ENCODE data around the gene TULP4. TPM values are rescaled to one million over a fixed set of nuclear protein-coding genes. Genes with fewer than 3 reads are reported as not detected.
"Not testable (repeated sequence)": the region's sequence is repeated elsewhere in the genome, so short reads cannot be mapped to it uniquely, and the experiment has no call there.

Gene TULP4
- total RNA-seq, 1 donor from 2014 or later = 171 TPM

DNA sequence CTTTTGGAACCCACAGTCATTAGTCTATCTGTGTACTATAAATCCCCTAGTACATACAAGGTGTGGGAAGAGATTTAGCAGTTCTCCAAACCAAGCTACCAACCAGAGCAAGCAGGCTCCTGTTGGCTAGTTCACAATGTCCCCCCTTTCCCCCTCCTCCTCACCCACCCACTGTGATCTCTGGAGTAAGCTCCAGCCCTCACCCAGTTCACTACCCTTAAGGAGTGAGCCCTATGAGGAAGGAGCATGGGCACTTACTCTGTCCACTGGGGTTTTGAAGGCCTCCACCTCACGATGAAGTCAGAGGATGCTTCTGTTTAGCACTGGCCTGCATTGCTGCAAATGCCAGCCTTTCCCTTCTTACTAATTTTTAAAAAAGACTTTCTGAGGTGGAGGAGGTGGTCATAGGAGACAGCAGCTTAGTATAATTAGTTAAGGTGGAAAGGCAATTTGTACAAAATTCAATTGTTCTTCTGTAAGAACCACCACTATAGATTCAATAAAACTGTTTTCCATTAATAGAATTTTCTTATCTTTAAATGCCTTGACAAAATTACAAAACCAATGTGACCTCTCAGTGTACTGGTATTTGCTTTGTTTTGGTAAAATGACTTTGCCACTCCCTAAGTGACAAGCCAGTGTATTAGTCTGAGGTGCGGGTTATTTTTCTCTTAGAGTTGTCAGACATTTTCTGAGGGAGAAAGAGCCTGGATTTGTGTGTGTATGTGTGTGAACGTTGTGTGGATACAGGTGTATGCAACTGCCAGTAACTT lies 86.2 kb downstream of the TULP4 start:
- peaks cover 18% of the 10 kb centered on the region for H3K36me3 Mint-ChIP-seq (ENCODE audit: insufficient read depth)
- TF ChIP-seq, protein P1, sequence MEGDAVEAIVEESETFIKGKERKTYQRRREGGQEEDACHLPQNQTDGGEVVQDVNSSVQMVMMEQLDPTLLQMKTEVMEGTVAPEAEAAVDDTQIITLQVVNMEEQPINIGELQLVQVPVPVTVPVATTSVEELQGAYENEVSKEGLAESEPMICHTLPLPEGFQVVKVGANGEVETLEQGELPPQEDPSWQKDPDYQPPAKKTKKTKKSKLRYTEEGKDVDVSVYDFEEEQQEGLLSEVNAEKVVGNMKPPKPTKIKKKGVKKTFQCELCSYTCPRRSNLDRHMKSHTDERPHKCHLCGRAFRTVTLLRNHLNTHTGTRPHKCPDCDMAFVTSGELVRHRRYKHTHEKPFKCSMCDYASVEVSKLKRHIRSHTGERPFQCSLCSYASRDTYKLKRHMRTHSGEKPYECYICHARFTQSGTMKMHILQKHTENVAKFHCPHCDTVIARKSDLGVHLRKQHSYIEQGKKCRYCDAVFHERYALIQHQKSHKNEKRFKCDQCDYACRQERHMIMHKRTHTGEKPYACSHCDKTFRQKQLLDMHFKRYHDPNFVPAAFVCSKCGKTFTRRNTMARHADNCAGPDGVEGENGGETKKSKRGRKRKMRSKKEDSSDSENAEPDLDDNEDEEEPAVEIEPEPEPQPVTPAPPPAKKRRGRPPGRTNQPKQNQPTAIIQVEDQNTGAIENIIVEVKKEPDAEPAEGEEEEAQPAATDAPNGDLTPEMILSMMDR (IDR thresholded peaks at IDR 0.05; ENCODE audit: unreplicated experiment) = no peak
- peaks cover 27% of the 10 kb centered on the region for H3K4me1 Mint-ChIP-seq (ENCODE audit: low read depth)
- H3K9me3 Mint-ChIP-seq (ENCODE audit: low read depth) = peaks cover 8% of the 10 kb centered on the region
- no peak for DNase-seq (ENCODE audit: low spot score, unreplicated experiment)
- H3K4me3 Mint-ChIP-seq (ENCODE audit: low read depth) = no peak overlapping the region
- H3K27me3 Mint-ChIP-seq = no peaks in the 10 kb centered on the region
- peak overlapping the region; percentile 47 for H3K27ac Mint-ChIP-seq

DNA sequence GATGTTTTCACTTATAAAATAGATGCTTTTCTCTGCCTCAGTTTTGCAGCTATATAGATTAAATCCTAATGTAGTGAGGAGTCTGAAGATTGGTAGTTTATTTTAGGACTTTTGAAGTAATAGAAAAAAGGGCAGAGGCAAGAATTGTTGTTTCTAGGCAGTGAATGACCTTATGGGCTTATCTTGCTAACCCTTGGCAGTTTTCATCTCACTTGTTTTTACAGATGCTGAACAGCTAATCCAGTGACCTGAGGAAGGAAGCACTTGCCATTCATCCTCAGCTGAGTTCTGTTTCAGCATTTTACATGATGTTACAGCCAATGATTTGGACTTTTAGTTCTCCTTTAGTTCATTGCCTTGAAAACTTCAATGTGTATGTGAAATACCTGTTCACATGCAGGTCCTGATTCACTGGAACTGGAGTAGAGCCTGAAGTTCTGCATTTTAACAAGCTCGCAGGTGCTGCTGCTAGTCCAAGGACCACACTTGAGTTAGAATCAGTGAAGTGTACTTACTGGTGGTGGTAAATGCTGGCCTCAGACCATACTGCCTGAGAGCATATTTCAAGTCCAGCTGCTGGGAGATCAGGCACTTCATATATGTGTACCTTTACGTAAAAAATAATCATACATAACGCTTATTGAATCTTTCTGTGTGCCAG lies 86.9 kb downstream of the TULP4 start:
- Mint-ChIP-seq H3K27ac (peak overlapping the region; percentile 88), H3K4me1 (ENCODE audit: low read depth) (peaks cover 27% of the 10 kb centered on the region)
- no peak for DNase-seq (ENCODE audit: low spot score, unreplicated experiment)

DNA sequence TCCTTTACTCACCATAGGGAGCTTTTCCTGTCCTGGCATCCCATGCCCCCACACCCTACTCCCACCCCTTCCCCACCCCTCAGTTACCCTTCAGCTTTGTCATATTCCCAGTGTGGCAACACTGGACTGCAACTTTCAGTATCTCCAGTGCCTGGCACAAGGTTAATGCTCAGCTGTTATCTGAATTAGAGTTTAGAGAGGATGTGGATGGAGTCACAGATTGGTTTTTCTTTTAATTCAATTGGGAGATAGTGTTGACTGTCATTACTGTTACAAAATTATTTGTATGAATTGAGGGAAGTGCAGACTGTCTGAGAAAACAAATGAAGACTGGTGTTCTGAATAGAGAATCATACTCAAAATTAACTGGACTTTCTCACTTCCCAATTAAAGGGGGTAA lies 89.9 kb downstream of the TULP4 start:
- no peak overlapping the region for H3K4me3 Mint-ChIP-seq (ENCODE audit: low read depth)
- peaks cover 9% of the 10 kb centered on the region for H3K9me3 Mint-ChIP-seq (ENCODE audit: low read depth)
- no peak overlapping the region for H3K27ac Mint-ChIP-seq
- TF ChIP-seq, protein P1 (IDR thresholded peaks at IDR 0.05; ENCODE audit: unreplicated experiment) = no peak
- peaks cover 22% of the 10 kb centered on the region for H3K36me3 Mint-ChIP-seq (ENCODE audit: insufficient read depth)
- peaks cover 25% of the 10 kb centered on the region for H3K4me1 Mint-ChIP-seq (ENCODE audit: low read depth)
- no peaks in the 10 kb centered on the region for H3K27me3 Mint-ChIP-seq
- DNase-seq (ENCODE audit: low spot score, unreplicated experiment) = no peak

More for the DNA sequence above, 86.9 kb downstream of the TULP4 start:
- TF ChIP-seq, protein P1 (IDR thresholded peaks at IDR 0.05; ENCODE audit: unreplicated experiment) = no peak
- Mint-ChIP-seq H3K4me3 (ENCODE audit: low read depth) (no peak overlapping the region), H3K9me3 (ENCODE audit: low read depth) (peaks cover 6% of the 10 kb centered on the region), H3K27me3 (no peaks in the 10 kb centered on the region), H3K36me3 (ENCODE audit: insufficient read depth) (peaks cover 16% of the 10 kb centered on the region)

GRCh38 chr6:158405321-158405831 lies 93.1 kb downstream of the TULP4 start:
- H3K27me3 Mint-ChIP-seq; H3K4me3 Mint-ChIP-seq (ENCODE audit: low read depth); H3K27ac Mint-ChIP-seq; H3K9me3 Mint-ChIP-seq (ENCODE audit: low read depth); DNase-seq (ENCODE audit: low spot score, unreplicated experiment): not testable (repeated sequence)
- peaks cover 20% of the 10 kb centered on the region for H3K36me3 Mint-ChIP-seq (ENCODE audit: insufficient read depth)
- peaks cover 16% of the 10 kb centered on the region for H3K4me1 Mint-ChIP-seq (ENCODE audit: low read depth)

DNA sequence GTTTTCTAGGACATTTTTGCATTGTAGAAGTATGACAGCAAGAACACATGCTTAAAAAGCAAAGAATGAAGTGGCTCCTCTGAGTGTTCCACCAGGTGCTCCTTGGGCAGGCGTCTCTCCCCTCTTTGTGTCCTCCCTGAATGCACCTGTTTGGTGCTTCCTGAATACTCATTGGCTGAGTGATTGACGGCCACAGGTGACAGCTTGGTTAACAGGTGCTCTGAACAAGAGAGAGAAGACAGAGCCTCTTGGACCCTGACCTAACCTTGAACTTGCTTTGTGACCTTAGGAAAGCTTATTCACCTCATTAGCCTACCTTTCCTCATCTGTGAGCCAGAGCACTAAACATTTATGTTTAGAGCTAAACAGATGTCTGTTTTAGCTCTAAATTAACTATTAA lies 93.7 kb downstream of the TULP4 start:
- no peak for DNase-seq (ENCODE audit: low spot score, unreplicated experiment)
- Mint-ChIP-seq H3K4me3 (ENCODE audit: low read depth) (no peak overlapping the region), H3K27me3 (no peaks in the 10 kb centered on the region), H3K4me1 (ENCODE audit: low read depth) (peaks cover 16% of the 10 kb centered on the region), H3K36me3 (ENCODE audit: insufficient read depth) (peaks cover 19% of the 10 kb centered on the region), H3K27ac (no peak overlapping the region), H3K9me3 (ENCODE audit: low read depth) (peaks cover 9% of the 10 kb centered on the region)
- TF ChIP-seq, protein P1 (IDR thresholded peaks at IDR 0.05; ENCODE audit: unreplicated experiment) = no peak
